Right ventricle myocardium superior (tissue), 1 donor: ENCODE data around the gene BCDIN3D. TPM values are rescaled to one million over a fixed set of nuclear protein-coding genes. Genes with fewer than 3 reads are reported as not detected.

Experiments
- ATAC-seq: fragments of 200-7000 bp; cut with Tn5 transposase; one replicate; pipeline ENCODE4 v1.9.1; 2020; ENCODE audit warnings: mild to moderate bottlenecking; ENCODE audit not compliant: poor library complexity
- DNase-seq: peaks from one replicate; pipeline ENCODE4 v3.0.0-alpha.2; 2020
- intact Hi-C: fragments of 100-400 bp; cut with DNase I; formaldehyde crosslinking; loops from one replicate; pipeline ENCODE4 v1.11.2; 2022
- long read RNA-seq: library from polyadenylated mRNA; unstranded; transcript quantifications from one replicate; pipeline ENCODE4 v2.0.0, GENCODE V29; 2021
- total RNA-seq: library from RNA; stranded (reverse); fragmentation: NEBNext Ultra II Directional; extraction: Animal tissue kit (Norgen Biotek cat#: 25700); gene quantifications from one replicate; pipeline ENCODE4 v1.2.1, GENCODE V29; 2021
- donor health status: DM: no; HTN: yes; CAD: no; lungs with severe emphysema.

BCDIN3D gene, protein sequence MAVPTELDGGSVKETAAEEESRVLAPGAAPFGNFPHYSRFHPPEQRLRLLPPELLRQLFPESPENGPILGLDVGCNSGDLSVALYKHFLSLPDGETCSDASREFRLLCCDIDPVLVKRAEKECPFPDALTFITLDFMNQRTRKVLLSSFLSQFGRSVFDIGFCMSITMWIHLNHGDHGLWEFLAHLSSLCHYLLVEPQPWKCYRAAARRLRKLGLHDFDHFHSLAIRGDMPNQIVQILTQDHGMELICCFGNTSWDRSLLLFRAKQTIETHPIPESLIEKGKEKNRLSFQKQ
- total RNA-seq: 2.4 TPM
- long read RNA-seq, partial matches to known transcripts: 0 of 2 reads
- long read RNA-seq, other reads (novel, unspliced or antisense): 0 of 2 reads

DNA sequence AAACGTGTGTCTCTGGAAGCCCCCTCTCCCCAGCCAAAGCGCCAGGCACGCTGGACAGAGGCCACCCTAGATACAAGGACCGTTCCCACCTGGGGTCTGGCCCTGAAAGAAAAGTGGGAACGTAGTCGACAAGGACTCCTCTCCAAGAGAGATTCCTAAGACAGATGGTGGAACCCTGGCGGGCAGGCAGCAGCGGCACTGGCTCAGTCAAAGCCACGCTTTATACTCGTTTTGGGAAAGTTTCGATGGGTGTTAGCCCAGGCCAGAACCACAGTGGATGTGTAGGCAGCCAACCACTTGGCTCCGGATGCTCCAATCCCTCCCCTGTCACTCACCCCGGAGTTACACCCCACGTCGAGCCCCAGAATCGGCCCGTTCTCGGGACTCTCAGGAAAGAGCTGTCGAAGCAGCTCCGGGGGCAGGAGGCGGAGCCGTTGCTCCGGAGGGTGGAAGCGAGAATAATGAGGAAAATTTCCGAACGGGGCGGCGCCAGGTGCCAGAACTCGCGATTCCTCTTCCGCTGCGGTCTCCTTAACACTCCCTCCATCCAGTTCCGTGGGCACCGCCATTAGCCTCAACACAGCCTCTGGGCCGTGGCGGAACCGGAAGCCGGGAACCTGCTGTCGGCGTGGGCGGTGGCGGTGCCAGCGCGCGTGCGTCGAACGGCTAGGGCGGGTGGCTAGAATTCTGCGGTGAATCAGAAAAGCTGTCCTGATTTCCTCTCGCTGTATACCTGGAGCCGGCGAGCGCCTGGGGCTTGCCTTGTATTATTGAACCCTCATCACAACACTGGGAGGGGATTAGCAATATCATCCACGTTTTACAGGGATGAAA, at the start of gene BCDIN3D:
Gene BCDIN3D (minus strand): TSS at position 588 of the 834 bp plus-strand sequence. CDS start 19 bp downstream, at position 569.
- ATAC-seq (peak; percentile 99), DNase-seq (peak; percentile 97)
- intact Hi-C loops: no loop called here

DNA sequence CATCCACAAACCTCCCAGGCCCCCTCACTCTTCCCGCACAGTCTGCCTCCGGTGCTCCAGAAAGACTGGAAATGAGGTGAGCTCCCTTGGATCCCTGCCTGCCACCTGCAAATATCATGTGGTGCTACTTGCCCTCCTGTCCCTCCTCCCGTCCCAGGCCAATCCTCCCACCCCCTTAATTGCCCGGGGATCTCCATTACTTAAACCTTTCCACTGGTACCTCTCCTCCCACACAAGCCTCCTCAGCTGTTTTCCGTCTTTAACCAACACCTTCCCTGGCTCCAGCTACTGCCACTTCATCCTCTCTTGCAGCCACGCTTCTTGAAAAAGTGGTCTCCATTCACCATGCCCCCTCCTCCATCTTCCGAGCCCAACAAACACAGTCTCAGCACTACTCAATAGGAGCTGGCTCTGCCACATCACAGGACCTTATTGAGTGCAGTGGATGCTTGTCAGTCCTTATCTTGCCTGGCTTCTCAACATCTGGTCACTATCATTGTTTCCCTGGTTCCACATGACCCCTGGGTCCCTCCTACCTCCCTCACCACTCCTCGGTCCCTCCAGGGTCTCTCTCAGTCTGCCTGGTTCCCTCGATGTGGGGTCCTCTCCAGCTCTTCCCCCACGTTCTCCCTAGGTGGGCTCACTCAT, 49.3 kb upstream of the BCDIN3D start:
- intact Hi-C loops: no loop called here
- ATAC-seq: no peak
- DNase-seq: no peak

DNA sequence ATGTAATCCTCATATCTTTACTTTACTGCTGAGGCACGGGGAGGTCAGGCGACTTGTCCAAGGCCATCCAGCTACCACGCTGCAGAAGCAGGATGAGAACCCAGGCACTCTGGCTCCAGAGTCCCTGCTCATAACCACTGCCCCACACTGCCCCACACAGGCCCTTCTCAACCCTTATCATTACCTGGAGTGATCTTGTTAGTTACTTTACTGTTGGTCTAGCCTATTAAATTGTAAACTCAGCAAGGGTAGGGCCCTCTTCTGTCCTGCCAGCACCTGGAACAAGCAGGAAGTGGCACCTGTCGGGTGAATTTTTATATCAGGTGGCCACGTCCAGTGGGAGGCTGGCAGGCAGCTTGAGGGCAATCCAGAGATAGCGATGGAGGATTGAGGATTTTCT, 48.6 kb upstream of the BCDIN3D start:
- ATAC-seq (no peak), DNase-seq (no peak)
- intact Hi-C loops: no loop called here

DNA sequence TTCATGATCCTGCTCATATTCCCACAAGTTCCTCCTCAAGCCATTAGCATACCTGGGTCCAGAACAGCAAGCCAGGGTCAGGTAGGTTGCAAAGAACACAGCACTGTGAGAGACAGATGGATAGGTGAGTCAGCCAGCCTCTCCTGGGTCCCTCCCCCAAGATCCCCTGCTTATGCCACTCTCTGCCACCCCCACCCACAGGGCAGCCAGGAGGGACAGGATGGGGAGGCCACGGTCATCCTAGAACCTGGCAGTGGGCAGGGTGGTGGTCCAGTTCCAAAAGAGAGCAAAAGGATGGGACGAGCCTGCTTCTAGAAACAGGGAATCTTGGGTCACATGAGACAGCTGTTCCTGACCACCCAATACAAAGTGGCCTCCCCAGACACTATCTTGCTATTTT, 48.1 kb upstream of the BCDIN3D start:
- DNase-seq (no peak), ATAC-seq (no peak)
- intact Hi-C loops: no loop called here

DNA sequence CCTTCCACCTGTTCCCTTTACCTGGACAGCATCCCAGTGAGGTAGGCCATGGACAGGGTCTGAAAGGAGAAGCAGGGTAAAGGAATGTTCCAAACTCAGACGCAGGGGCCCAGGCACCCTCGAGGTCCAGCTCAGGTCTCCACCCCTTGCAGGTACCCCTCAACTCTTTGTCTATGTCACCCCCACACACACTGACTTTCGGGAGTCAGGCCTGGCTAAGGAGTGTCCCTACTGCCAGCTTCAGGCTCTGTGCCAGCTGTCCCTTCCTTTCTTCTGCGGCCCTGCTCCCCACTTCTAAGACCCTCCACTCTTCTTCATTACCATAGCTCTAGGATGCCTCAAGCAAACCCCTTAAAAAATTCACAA, 47.2 kb upstream of the BCDIN3D start:
- ATAC-seq (no peak), DNase-seq (no peak)
- intact Hi-C loops: no loop called here

DNA sequence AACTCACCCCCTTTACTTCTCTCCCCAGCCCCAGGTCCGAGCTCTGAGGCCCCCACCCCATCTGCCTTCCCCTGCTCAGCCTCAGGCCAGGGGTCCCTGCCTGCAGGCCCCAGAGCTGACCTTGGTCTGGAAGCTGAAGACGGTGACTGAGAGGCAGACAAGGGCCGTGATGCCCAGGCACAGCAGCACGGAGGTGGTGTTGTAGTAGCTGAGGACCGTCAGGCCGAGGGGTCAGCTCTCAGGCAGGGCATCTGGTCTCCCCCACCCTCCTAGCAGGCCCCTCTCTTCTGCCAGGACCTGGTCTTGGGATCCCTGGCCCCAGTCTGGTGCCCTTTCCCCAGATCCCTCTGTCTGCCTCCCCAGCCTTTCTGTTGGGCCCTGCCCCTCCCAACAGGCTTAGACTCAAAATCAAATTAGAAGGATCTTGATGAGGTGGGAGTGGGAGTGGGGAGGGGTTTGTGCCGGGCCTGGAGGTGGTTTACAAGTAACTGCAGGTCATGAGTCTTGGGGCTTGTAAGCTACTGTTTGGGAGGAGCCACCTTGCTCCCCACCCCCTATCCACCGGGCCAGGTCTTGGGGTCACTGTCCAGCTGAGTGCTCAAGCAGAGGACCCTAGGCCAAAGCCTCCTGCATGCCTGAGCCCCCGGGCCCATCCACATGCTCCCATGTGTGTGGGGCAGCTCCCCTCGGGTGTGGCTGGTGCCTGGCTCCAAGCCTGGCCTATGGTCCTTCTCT, 46.6 kb upstream of the BCDIN3D start:
- DNase-seq: no peak
- no peak for ATAC-seq
- intact Hi-C loops: no loop called here

DNA sequence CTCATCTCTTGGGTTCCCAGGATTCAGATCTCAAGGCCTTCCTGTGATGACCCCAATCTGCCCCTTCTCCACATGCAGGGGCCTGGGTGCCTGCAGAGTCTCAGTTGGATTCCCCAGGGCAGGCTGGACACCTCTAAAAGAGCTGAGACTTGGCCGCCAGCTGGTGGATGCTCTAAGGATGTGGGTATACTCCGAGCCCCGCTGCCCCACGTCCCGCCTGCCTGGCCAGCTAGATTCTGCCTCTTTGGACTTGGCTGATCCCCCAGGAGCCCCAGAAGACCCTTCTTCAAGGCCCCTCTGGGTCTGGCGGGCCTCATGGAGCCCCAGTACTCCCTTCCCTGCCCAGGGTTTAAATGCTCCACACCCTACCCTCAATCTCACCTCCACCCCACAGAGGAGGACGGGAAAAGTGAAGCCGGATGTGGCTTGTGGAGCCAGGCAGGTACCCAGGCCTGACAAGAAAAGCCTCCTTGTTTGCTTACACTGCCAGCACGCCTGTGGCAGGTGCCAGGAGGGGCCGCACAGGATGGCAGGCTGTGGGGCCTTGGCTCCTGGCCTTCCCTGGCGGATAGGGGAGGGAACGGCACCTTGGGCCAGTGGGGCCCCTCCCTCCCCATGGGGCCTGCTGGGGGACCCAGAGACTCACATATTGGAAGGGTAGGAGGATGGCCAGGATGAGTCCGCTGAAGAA, 45.7 kb upstream of the BCDIN3D start:
- no peak for ATAC-seq
- no peak for DNase-seq
- intact Hi-C loops: no loop called here

DNA sequence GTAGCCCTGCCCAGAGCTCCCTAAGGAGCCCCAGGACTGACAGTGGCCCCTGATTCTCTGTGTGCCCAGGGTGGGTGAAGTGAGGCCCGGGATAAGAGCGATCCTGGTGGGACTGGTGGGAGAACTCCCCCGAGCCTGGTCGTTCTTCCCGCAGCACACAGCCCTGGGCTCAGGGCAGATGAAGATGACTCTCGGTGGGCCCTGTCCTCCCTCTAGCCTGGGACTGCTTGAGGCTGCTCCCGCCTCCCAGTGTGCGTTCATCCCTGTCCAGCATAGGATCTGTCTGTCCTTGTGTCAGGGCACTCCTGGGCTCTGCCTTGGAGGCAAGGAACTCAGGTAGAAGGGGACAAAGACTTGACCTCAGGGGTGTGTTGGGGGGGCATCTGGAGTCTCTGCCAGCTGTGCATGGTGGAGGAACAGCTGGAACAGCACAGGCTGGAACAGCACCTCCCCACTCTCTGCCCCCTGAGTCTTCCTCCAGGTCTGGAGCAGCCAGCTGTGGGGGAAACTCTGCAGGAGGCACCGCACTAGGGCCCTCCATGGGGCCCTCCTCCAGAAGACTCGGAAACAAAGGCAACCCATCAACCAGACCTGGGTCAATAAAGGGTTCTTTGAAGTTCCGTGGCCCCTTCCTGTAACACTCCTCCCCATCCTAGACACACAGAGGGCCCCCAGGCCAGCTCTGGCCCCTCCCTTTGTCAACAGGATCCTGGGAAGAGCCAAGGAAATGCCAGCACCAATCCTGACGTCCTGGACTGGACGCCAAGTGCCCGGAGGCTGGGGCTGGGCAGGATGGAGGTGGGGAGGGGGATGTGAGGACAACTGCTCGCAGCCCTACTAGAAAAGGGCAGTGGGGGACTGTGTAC, 44.9 kb upstream of the BCDIN3D start:
- no peak for ATAC-seq
- DNase-seq: no peak
- intact Hi-C loops: no loop called here

DNA sequence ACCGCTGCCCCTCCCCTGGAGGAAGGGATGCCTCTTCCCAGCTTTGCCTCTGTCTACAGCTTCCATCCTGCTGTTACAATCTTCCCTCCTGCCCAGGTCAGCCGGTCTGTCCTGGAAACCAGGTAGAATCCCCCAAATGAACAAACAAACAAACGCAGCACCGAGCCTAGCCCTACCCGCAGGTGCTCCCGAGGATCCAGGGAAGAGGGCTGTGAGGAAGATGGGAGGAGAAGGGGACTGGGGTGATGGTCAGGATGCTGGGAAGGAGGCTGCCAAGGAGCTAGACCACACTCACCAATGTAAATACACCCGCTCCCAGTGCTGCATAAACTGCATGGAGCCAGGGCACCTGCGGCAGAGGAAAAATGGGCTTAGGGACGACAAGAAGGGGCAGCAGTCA, 44.2 kb upstream of the BCDIN3D start:
- ATAC-seq (no peak), DNase-seq (no peak)
- intact Hi-C loops: no loop called here

DNA sequence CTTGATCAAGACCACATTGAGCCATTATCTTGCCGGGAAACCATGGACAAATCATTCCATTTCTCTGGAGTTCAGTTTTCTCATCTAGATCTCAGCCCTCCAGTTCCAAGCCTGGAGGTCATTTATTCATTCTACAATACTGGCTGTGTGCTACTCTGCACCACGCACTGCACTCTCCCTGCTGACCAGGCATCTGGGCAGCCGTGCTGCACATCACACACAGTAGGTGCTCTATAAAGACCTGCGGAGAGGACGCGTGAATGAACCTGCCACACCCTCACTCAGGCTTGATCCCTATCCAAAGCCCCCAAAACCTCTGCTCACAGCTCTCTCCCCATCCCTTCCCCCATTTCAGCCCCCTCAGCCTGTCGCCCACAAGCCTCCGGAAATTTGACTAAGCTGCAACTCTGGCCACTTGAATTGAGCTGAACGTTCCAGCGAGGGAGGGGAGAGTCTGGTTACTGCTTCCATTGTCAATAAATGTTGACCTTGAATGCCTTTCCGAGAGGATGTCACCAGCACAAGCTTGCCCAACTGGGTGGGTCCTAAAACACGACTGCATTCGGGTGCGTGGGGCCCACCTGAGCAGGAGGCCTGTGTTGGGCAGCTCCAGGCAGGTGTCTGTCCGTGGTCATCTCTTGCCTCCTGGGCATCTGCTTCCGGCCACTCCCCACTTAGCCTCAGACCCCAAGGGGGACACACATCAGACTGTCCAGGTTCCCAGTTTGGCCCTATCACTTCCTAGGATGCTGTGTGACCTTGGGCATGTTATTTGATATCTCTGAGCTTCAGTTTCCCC, 43.0 kb upstream of the BCDIN3D start:
- DNase-seq (no peak), ATAC-seq (no peak)
- intact Hi-C loops: no loop called here

DNA sequence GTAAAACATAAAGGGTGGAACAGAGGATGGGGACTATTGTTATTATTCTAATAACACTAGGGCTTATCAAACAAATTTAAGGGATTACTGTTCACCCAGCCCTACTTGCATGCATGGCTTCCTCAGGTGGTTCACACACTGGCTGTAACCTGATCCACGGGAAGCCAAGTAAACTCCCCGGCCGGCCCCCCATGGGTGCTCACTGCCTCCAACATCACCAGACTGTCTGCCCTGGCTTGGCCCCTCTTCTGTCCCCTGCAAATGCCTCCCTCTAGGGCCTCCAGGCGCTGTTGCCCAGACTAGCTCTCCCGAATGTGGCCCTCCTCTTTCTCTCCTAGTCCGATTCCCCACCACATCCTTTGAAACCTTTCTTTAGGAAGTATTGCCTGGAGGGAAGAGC, 42.2 kb upstream of the BCDIN3D start:
- ATAC-seq: no peak
- intact Hi-C loops: no loop called here
- DNase-seq: no peak

DNA sequence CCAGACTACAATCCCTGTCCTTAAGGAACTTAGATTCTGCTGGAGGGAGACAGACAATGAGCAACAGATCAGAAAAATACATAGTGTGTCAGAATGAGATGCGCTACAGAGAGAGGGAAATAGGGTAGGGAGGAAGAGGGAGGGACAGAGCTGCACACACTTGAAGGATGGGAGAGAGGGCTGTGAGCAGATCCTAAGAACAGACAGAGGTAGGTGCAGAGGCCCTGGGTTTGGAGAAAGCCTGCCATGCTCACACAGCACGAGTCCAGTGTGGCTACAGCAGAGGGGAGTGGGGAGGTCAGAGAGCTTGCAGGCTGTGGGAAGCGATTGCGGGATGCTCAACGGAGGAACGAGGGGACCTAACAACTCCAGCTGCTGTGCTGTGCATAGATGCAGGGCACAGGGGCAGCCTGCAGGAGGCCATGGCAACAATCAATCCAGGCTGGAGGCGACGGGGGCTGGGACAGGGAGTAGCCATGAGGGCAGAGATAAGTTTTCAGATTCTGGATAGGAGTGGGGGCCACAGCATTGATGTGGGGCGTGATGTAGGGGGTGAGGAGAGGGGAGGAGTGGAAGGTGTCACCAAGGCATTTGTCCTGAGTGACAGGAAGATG, 40.1 kb upstream of the BCDIN3D start:
- intact Hi-C loops: no loop called here
- DNase-seq (no peak), ATAC-seq (no peak)

DNA sequence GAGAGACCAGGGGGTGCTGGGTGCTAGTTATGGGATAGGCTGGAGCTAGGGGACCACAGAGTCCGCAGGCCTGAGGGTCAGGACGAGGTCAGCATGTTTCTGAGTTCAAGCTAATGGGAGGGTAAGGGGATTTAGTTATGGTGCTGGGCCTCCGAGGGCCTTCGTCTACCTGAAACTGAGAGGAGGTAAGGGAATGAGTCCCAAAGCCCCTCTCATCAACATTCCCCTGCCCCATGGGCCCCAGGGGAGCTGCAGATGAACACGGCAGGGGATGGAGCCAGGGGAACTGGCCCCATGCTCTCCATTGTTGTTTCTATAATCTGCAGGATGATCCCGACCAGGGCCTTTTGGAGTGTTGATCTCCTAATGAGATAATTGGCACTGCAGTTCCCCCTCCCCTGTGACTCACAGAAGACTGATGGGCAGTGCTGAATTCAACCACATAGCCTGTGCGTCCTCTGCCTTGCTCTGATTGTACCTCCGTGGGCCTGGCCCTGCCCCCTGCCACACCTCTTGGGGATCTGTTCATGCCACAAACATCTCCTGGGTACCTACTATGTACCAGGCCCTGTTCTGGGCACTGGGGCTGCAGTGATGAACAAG, 39.4 kb upstream of the BCDIN3D start:
- ATAC-seq (no peak), DNase-seq (no peak)
- intact Hi-C loops: no loop called here

DNA sequence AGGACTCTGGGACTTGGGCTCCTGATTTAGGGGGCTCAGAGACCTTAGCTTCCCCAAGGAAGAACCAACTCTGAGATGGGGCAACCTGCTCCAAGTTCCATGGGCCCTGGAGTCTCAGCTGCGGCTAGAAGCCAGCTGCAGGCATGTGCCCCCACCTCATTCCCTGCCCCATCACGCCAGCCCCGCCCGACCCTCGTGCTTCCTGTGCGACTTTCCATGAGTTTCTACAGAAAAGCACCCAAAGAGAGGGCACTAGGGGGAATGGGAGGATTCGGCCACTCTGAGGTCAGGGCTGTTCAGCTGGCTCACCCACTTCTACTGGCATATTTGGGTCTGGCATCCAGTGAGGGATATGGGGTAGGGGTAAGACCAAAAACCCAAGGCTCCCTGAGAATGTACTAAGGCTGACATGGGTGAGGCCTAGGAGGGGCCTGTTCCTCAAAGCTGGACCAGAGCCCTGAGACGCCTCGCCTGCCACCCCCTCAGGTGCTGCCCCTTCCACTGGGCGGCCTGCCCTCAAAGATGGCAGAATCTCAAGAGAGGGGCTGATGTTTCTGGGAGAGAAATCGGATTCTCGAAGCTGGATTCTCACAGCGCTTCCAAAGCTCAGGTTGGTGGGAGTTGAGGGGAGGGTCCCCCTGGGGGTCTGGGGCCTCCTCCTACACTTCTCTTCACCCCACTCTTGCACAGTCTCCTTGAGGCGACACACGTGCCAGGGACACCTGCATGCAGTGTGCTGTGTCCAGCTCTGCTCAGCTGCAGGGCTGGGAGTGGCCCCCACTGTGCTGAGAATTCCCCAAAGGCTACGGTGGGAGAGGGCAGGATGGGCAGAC, 38.7 kb upstream of the BCDIN3D start:
- intact Hi-C loops: no loop called here
- DNase-seq (no peak), ATAC-seq (no peak)

DNA sequence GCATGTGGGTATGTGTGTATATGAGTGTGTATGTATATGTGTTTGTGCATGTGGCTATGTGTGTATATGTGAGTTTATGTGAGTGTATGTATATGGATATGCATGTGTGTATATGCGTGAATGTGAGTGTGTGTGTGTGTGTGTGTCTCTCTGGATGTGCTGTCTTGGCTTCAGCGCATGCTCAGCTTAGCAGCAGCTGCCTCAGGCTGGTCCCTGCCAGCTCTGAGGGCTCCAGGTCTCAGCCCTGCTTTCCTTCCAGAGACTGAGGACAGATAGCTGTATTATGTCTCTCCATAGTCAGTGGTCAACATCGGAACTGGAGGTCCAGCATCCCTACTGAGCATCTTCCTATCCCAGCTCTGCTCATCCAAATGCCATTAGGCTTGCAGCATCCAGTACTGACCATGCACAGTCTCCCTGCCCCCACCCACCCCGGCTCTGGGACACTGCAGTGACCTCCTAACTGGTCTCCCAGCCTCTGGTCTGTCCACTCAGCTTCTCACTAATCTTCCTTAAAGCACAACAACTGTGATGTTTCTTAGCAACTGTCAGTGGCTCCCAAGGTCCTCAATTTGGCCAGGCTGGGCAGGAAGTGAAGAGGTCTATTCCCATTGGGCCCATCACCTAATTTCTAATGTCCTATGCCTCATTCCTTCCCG, 38.0 kb upstream of the BCDIN3D start:
- ATAC-seq (no peak), DNase-seq (no peak)
- intact Hi-C loops: no loop called here
